ENCODE measurements around the gene IKZF1.

DNA sequence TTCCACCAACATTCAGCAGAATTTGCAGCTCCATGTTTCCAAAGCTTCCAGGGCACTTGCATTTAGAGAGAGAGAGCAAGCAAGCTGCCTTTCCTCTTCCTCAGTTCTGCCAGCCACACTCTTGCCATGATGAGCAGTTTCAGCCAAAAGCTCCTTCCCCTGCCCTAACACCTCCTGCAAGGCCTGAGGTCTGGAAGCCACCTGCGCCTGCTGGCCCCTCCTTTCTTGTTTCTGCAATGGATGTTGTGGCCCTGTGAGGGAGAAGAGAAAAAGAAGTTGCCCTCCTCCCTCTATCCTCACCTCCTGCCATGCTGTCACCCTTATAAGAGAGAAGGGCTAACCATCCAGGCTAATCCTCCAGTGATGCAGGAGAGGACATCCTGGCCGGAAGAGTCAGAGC lies 48.7 kb downstream of the IKZF1 start:
- TF ChIP-seq CTCF (conservative IDR thresholded peaks at IDR 0.05 in 1 of 2, IDR thresholded peaks at IDR 0.05 in 1 of 2; ENCODE audit: extremely low read depth in 1 of 2, insufficient read depth in 1 of 2, low read depth in 1 of 2, low read length in 2 of 2): no peak
- no peak for TF ChIP-seq EZH2 (IDR thresholded peaks at IDR 0.05; ENCODE audit: borderline replicate concordance, low read length)
